H1 (cell line): ENCODE measurements around the gene SCYL3. TPM values are rescaled to one million over a fixed set of nuclear protein-coding genes. Genes with fewer than 3 reads are reported as not detected.

ENCODE experiments used
- polyA plus RNA-seq, 7 experiments: library from polyadenylated mRNA; depleted of rRNA in 3 of 7; stranded (reverse) in 5 of 7; unstranded in 2 of 7; fragments of >200 nt in 5 of 7; fragments of 200-250 nt in 2 of 7; gene quantifications; 1 replicate in 5 of 7; 2 replicates in 1 of 7; 4 replicates in 1 of 7; pipeline versions ENCODE4 v1.2.1 to v1.2.3, GENCODE V29; 2011 to 2013; ENCODE audit warnings: missing spikeins in 2 of 7, mixed read lengths in 2 of 7
- total RNA-seq: library from RNA; stranded (reverse); fragmentation: NEBNext Ultra II Directional; extraction: Animal tissue kit (Norgen Biotek cat#: 25700); gene quantifications from 2 replicates; pipeline ENCODE4 v1.2.1, GENCODE V29; 2021
- TF ChIP-seq, protein P1 (sequence below): fragments of 300-600 bp; sonication (generic); IDR thresholded peaks from 2 replicates; pipeline ENCODE4 v1.7.1; 2012; ENCODE audit warnings: low read length, moderate library complexity, mild to moderate bottlenecking, inconsistent platforms; ENCODE audit not compliant: insufficient replicate concordance

The SCYL3 gene
- total and polyA plus RNA-seq, 2 of the 8 experiments (the other 6 are each of a cell fraction or from before 2014, with no cell fraction given), result 2.7 to 5.3 TPM

DNA sequence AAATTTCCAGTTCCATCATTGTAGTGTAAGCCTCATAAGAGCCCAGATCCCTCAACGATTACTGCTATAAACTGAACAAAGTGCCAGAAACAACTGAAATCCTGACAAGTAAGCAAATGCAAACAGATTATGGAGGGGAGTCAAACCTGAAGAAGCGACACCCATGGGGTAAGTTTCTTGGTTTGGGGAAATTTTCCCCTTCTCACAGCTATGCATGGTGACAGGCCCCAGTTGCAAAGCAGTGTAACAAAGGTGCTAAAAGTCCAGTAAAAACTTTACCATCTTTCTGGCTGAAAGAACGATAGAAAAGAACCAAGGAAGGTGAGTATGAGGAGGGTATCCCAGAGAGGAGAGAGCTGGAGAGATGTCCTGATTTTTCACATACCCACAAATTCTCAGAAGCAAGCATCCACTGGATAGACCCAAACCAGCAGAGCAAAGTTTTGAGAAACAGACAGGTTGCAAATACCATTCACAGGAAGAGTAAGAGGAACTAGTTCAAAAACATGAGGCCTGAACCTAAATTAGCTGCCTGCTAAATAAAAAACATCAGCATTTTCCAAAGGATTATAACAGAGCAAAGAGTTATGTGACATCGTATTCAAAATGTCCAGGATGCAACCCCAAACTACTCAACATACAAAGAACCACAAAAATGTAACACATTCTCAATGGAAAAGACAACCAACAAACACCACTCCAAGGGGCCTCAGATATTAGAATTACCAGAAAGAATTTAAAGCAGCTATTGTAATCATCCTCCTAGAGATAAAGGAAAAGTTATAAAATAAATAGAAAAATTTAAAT, 14.5 kb downstream of the SCYL3 start (continued):
- TF ChIP-seq, protein P1, sequence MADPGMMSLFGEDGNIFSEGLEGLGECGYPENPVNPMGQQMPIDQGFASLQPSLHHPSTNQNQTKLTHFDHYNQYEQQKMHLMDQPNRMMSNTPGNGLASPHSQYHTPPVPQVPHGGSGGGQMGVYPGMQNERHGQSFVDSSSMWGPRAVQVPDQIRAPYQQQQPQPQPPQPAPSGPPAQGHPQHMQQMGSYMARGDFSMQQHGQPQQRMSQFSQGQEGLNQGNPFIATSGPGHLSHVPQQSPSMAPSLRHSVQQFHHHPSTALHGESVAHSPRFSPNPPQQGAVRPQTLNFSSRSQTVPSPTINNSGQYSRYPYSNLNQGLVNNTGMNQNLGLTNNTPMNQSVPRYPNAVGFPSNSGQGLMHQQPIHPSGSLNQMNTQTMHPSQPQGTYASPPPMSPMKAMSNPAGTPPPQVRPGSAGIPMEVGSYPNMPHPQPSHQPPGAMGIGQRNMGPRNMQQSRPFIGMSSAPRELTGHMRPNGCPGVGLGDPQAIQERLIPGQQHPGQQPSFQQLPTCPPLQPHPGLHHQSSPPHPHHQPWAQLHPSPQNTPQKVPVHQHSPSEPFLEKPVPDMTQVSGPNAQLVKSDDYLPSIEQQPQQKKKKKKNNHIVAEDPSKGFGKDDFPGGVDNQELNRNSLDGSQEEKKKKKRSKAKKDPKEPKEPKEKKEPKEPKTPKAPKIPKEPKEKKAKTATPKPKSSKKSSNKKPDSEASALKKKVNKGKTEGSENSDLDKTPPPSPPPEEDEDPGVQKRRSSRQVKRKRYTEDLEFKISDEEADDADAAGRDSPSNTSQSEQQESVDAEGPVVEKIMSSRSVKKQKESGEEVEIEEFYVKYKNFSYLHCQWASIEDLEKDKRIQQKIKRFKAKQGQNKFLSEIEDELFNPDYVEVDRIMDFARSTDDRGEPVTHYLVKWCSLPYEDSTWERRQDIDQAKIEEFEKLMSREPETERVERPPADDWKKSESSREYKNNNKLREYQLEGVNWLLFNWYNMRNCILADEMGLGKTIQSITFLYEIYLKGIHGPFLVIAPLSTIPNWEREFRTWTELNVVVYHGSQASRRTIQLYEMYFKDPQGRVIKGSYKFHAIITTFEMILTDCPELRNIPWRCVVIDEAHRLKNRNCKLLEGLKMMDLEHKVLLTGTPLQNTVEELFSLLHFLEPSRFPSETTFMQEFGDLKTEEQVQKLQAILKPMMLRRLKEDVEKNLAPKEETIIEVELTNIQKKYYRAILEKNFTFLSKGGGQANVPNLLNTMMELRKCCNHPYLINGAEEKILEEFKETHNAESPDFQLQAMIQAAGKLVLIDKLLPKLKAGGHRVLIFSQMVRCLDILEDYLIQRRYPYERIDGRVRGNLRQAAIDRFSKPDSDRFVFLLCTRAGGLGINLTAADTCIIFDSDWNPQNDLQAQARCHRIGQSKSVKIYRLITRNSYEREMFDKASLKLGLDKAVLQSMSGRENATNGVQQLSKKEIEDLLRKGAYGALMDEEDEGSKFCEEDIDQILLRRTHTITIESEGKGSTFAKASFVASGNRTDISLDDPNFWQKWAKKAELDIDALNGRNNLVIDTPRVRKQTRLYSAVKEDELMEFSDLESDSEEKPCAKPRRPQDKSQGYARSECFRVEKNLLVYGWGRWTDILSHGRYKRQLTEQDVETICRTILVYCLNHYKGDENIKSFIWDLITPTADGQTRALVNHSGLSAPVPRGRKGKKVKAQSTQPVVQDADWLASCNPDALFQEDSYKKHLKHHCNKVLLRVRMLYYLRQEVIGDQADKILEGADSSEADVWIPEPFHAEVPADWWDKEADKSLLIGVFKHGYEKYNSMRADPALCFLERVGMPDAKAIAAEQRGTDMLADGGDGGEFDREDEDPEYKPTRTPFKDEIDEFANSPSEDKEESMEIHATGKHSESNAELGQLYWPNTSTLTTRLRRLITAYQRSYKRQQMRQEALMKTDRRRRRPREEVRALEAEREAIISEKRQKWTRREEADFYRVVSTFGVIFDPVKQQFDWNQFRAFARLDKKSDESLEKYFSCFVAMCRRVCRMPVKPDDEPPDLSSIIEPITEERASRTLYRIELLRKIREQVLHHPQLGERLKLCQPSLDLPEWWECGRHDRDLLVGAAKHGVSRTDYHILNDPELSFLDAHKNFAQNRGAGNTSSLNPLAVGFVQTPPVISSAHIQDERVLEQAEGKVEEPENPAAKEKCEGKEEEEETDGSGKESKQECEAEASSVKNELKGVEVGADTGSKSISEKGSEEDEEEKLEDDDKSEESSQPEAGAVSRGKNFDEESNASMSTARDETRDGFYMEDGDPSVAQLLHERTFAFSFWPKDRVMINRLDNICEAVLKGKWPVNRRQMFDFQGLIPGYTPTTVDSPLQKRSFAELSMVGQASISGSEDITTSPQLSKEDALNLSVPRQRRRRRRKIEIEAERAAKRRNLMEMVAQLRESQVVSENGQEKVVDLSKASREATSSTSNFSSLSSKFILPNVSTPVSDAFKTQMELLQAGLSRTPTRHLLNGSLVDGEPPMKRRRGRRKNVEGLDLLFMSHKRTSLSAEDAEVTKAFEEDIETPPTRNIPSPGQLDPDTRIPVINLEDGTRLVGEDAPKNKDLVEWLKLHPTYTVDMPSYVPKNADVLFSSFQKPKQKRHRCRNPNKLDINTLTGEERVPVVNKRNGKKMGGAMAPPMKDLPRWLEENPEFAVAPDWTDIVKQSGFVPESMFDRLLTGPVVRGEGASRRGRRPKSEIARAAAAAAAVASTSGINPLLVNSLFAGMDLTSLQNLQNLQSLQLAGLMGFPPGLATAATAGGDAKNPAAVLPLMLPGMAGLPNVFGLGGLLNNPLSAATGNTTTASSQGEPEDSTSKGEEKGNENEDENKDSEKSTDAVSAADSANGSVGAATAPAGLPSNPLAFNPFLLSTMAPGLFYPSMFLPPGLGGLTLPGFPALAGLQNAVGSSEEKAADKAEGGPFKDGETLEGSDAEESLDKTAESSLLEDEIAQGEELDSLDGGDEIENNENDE, result no peak
